ENCODE results near the gene MCM9. TPM values are rescaled to one million over a fixed set of nuclear protein-coding genes. Genes with fewer than 3 reads are reported as not detected.

Gene MCM9
- total RNA-seq, 2 donors from 2014 or later: 9.9 to 33.9 TPM

- H3K9me3 ChIP-seq: no peaks in the 10 kb centered on the region
- no peaks in the 10 kb centered on the region for H3K27me3 ChIP-seq
- H3K4me1 ChIP-seq: no peaks in the 10 kb centered on the region
- no peak overlapping the region for H3K4me3 ChIP-seq
- H3K27ac ChIP-seq: no peak overlapping the region
- ATAC-seq: no peak
- 60 to 76% methylated on average over 1 of the region's 1 CpG for WGBS, 2 donors
- intact Hi-C loops (cut with DNase I): no loop called here
- H3K36me3 ChIP-seq (replicated peaks in 1 of 2; ENCODE audit: insufficient read depth in 1 of 2, low read depth in 2 of 2): peaks cover 0 to 24% of the 10 kb centered on the region in 2 donors
- TF ChIP-seq, protein P1, sequence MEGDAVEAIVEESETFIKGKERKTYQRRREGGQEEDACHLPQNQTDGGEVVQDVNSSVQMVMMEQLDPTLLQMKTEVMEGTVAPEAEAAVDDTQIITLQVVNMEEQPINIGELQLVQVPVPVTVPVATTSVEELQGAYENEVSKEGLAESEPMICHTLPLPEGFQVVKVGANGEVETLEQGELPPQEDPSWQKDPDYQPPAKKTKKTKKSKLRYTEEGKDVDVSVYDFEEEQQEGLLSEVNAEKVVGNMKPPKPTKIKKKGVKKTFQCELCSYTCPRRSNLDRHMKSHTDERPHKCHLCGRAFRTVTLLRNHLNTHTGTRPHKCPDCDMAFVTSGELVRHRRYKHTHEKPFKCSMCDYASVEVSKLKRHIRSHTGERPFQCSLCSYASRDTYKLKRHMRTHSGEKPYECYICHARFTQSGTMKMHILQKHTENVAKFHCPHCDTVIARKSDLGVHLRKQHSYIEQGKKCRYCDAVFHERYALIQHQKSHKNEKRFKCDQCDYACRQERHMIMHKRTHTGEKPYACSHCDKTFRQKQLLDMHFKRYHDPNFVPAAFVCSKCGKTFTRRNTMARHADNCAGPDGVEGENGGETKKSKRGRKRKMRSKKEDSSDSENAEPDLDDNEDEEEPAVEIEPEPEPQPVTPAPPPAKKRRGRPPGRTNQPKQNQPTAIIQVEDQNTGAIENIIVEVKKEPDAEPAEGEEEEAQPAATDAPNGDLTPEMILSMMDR (IDR thresholded peaks at IDR 0.05): no peak
- TF ChIP-seq POLR2A (IDR thresholded peaks at IDR 0.05): no peak
- DNase-seq: no peak
Measured at GRCh38 chr6:118908441-118908840, 26.5 kb downstream of the MCM9 start.

GRCh38 chr6:118905851-118906250, 29.1 kb downstream of the MCM9 start:
- no peak for ATAC-seq
- intact Hi-C loops (cut with DNase I): no loop called here
- Histone ChIP-seq H3K4me3 (no peak overlapping the region), H3K4me1 (peaks cover under 1% of the 10 kb centered on the region), H3K27ac (no peak overlapping the region), H3K36me3 (replicated peaks in 1 of 2; ENCODE audit: insufficient read depth in 1 of 2, low read depth in 2 of 2) (peaks cover 0 to 15% of the 10 kb centered on the region in 2 donors), H3K9me3 (no peaks in the 10 kb centered on the region), H3K27me3 (no peaks in the 10 kb centered on the region)
- DNase-seq: no peak
- 94 to 96% methylated on average over 4 of the region's 4 CpGs for WGBS, 2 donors
- TF ChIP-seq, protein P1 (IDR thresholded peaks at IDR 0.05): no peak
- no peak for TF ChIP-seq POLR2A (IDR thresholded peaks at IDR 0.05)

DNA sequence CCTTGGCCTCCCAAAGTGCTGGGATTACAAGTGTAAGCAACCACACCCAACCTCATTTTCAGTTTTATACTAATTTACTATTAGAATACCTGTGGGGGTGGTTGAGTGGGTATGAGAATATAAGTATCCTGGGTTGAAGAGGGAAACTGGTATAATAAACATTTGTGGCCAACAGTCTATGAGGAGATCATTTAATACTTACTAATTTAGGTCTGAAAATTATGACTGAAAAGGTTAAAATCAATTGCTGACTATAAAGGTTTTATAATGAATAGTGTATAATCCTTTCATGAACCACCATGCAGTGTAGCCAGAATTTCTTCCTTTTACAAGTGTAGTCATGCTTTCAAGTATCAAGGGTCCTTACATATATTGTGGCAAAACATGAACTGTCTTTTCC, 29.9 kb downstream of the MCM9 start:
- no peak for DNase-seq
- peaks cover 0 to 9% of the 10 kb centered on the region in 2 donors for H3K36me3 ChIP-seq (replicated peaks in 1 of 2; ENCODE audit: insufficient read depth in 1 of 2, low read depth in 2 of 2)
- no peaks in the 10 kb centered on the region for H3K9me3 ChIP-seq
- no peak for ATAC-seq
- no peak overlapping the region for H3K4me3 ChIP-seq
- peaks cover 8% of the 10 kb centered on the region for H3K4me1 ChIP-seq
- intact Hi-C loops (cut with DNase I): no loop called here
- no peak overlapping the region for H3K27ac ChIP-seq
- TF ChIP-seq POLR2A (IDR thresholded peaks at IDR 0.05): no peak
- TF ChIP-seq, protein P1 (IDR thresholded peaks at IDR 0.05): no peak
- no peaks in the 10 kb centered on the region for H3K27me3 ChIP-seq

DNA sequence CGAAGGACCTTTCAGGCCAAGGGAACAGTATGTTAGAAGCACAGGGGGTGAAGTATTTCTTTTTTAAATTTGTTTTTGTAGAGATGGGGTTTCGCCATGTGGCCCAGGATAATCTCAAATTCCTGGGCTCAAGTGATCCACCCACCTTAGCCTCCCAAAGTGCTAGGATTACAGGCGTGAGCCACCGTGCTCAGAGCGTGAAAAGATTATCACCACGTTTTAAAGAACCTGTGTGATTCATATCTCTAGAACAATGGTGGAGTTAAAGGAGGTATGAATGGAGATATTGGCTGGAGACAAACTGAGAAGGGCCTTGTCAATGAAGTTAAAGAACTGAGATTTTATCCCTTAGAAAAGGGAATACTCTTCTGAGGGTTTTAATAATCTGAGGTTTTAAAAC, 31.3 kb downstream of the MCM9 start:
- ATAC-seq (no peak), DNase-seq (no peak)
- no peak for TF ChIP-seq POLR2A (IDR thresholded peaks at IDR 0.05)
- TF ChIP-seq, protein P1 (IDR thresholded peaks at IDR 0.05): no peak
- H3K27me3 ChIP-seq: no peaks in the 10 kb centered on the region
- H3K4me1 ChIP-seq: peaks cover 10% of the 10 kb centered on the region
- intact Hi-C loops (cut with DNase I): no loop called here
- WGBS, 2 donors: 85 to 86% methylated on average over 6 of the region's 6 CpGs
- H3K27ac ChIP-seq: no peak overlapping the region
- peaks cover 0 to 8% of the 10 kb centered on the region in 2 donors for H3K36me3 ChIP-seq (replicated peaks in 1 of 2; ENCODE audit: insufficient read depth in 1 of 2, low read depth in 2 of 2)
- no peaks in the 10 kb centered on the region for H3K9me3 ChIP-seq
- H3K4me3 ChIP-seq: no peak overlapping the region

DNA sequence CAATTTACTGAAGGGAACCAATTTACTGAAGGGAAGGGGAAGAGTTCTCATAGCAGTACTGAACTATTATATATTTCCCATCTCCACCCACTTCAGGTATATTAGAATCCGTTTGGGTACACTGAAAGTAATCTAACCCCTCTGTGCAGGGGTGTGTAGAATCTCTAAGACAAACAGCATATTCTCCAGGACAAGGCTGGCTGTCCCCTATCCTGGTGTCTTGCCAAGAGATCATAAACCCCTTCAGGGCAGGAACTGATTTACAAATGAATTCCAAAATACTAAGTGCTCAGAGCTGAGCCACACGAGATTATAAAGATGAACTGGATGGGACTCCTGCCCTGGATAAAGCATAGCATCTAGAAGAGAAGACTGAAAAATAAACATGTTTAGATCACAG, 31.8 kb downstream of the MCM9 start:
- intact Hi-C loops (cut with DNase I): no loop called here
- Histone ChIP-seq H3K27me3 (no peaks in the 10 kb centered on the region), H3K4me3 (no peak overlapping the region), H3K36me3 (replicated peaks in 1 of 2; ENCODE audit: insufficient read depth in 1 of 2, low read depth in 2 of 2) (peaks cover 0 to 8% of the 10 kb centered on the region in 2 donors), H3K4me1 (peaks cover 10% of the 10 kb centered on the region), H3K9me3 (no peaks in the 10 kb centered on the region), H3K27ac (no peak overlapping the region)
- ATAC-seq (no peak), DNase-seq (no peak)
- WGBS, 2 donors: 60 to 66% methylated on average over 2 of the region's 2 CpGs
- no peak for TF ChIP-seq POLR2A (IDR thresholded peaks at IDR 0.05)
- TF ChIP-seq, protein P1 (IDR thresholded peaks at IDR 0.05): no peak

All from body of pancreas (tissue), 4 donors.